Loucy (cell line): ENCODE measurements around the gene TMEM132E.

Experiments
- H2AFZ ChIP-seq: fragments of 200-600 bp; sonication (generic); 2 replicates; pipeline ENCODE4 v1.6.0; 2016; ENCODE audit warnings: antibody characterized with exemption, mild to moderate bottlenecking, low read length, moderate library complexity
- H3F3A ChIP-seq: fragments of 200-600 bp; 2 replicates; pipeline ENCODE4 v1.6.0; 2016; ENCODE audit warnings: antibody characterized with exemption, low read depth, mild to moderate bottlenecking
- H3K27me3 ChIP-seq: fragments of 200-600 bp; sonication (generic); 2 replicates; pipeline ENCODE4 v1.6.1; 2014; ENCODE audit warnings: low read length, mild to moderate bottlenecking; ENCODE audit not compliant: insufficient read depth, poor library complexity, severe bottlenecking
- H3K36me3 ChIP-seq: fragments of 200-600 bp; sonication (generic); 2 replicates; pipeline ENCODE4 v1.6.1; 2016; ENCODE audit warnings: low read length; ENCODE audit not compliant: insufficient read depth
- H3K4me1 ChIP-seq: fragments of 200-600 bp; sonication (generic); 2 replicates; pipeline ENCODE4 v1.5.1; 2014; ENCODE audit warnings: low read length, mild to moderate bottlenecking; ENCODE audit not compliant: insufficient read depth, poor library complexity, severe bottlenecking
- H3K4me2 ChIP-seq: fragments of 200-600 bp; sonication (generic); 2 replicates; pipeline ENCODE4 v1.6.0; 2014; ENCODE audit warnings: antibody characterized with exemption, low read length, low read depth, mild to moderate bottlenecking; ENCODE audit not compliant: poor library complexity, severe bottlenecking
- H3K4me3 ChIP-seq: fragments of 200-600 bp; sonication (generic); 2 replicates; pipeline ENCODE4 v1.5.1; 2014; ENCODE audit warnings: low read length, mild to moderate bottlenecking, mixed read lengths; ENCODE audit not compliant: poor library complexity, severe bottlenecking
- H3K79me2 ChIP-seq: fragments of 200-600 bp; sonication (generic); 2 replicates; pipeline ENCODE4 v1.6.1; 2014; ENCODE audit warnings: low read length; ENCODE audit not compliant: insufficient read depth
- H3K9ac ChIP-seq: fragments of 200-600 bp; sonication (generic); 2 replicates; pipeline ENCODE4 v1.6.0; 2014; ENCODE audit warnings: mild to moderate bottlenecking, low read depth, low read length, moderate library complexity; ENCODE audit not compliant: poor library complexity, severe bottlenecking
- H3K9me2 ChIP-seq: fragments of 200-600 bp; sonication (generic); replicated peaks from 2 replicates; pipeline ENCODE4 v1.6.1; 2016; ENCODE audit warnings: low read depth, low read length, mixed read lengths
- H3K9me3 ChIP-seq: fragments of 200-600 bp; sonication (generic); 2 replicates; pipeline ENCODE4 v1.6.1; 2014; ENCODE audit warnings: mild to moderate bottlenecking, antibody characterized with exemption, low read length, low read depth; ENCODE audit not compliant: insufficient read depth
- H4K20me1 ChIP-seq: fragments of 200-600 bp; sonication (generic); 2 replicates; pipeline ENCODE4 v1.6.0; 2014; ENCODE audit warnings: antibody characterized with exemption, low read length, mild to moderate bottlenecking; ENCODE audit not compliant: insufficient read depth, poor library complexity, severe bottlenecking
- CTCF ChIP-seq: fragments of 200-600 bp; sonication (generic); conservative IDR thresholded peaks from 2 replicates; pipeline ENCODE4 v1.5.1; 2014; ENCODE audit warnings: mild to moderate bottlenecking, antibody characterized with exemption, low read length
- EZH2phosphoT487 ChIP-seq: fragments of 200-600 bp; IDR thresholded peaks from 2 replicates; pipeline ENCODE4 v1.6.1; 2018; ENCODE audit warnings: antibody characterized with exemption, mild to moderate bottlenecking, moderate library complexity, borderline replicate concordance

Gene TMEM132E

GRCh38 chr17:34609210-34609609 lies 29.8 kb downstream of the TMEM132E start:
- Histone ChIP-seq H3K27me3 (no peaks in the 10 kb centered on the region), H3K36me3 (no peaks in the 10 kb centered on the region), H3K9me3 (no peaks in the 10 kb centered on the region), H3K4me3 (no peak overlapping the region), H2AFZ (no peak overlapping the region), H4K20me1 (no peaks in the 10 kb centered on the region), H3K4me2 (no peak overlapping the region), H3K4me1 (peaks cover 13% of the 10 kb centered on the region), H3K79me2 (no peaks in the 10 kb centered on the region), H3F3A (no peaks in the 10 kb centered on the region), H3K9me2 (no peaks in the 10 kb centered on the region), H3K9ac (no peak overlapping the region)
- TF ChIP-seq CTCF (no peak), EZH2phosphoT487 (no peak)

GRCh38 chr17:34610039-34610438 lies 30.7 kb downstream of the TMEM132E start:
- Histone ChIP-seq H3K9ac (no peak overlapping the region), H3K9me2 (no peaks in the 10 kb centered on the region), H3K79me2 (no peaks in the 10 kb centered on the region), H3K4me1 (peaks cover 13% of the 10 kb centered on the region), H4K20me1 (no peaks in the 10 kb centered on the region), H3K9me3 (no peaks in the 10 kb centered on the region), H3K4me3 (no peak overlapping the region), H3F3A (no peaks in the 10 kb centered on the region), H2AFZ (no peak overlapping the region), H3K36me3 (no peaks in the 10 kb centered on the region), H3K27me3 (no peaks in the 10 kb centered on the region), H3K4me2 (no peak overlapping the region)
- TF ChIP-seq CTCF, result no peak
- no peak for TF ChIP-seq EZH2phosphoT487

- TF ChIP-seq EZH2phosphoT487, result no peak
- TF ChIP-seq CTCF, result no peak
- Histone ChIP-seq H3K27me3 (no peaks in the 10 kb centered on the region), H3F3A (no peaks in the 10 kb centered on the region), H3K79me2 (no peaks in the 10 kb centered on the region), H3K36me3 (no peaks in the 10 kb centered on the region), H3K4me3 (no peak overlapping the region), H3K9ac (no peak overlapping the region), H4K20me1 (no peaks in the 10 kb centered on the region), H3K9me2 (no peaks in the 10 kb centered on the region), H2AFZ (no peak overlapping the region), H3K9me3 (no peaks in the 10 kb centered on the region), H3K4me2 (no peak overlapping the region), H3K4me1 (peaks cover 13% of the 10 kb centered on the region)
Measured at GRCh38 chr17:34610506-34610905, 31.1 kb downstream of the TMEM132E start.
